ENCODE results near the gene TSPYL4. TPM values are rescaled to one million over a fixed set of nuclear protein-coding genes. Genes with fewer than 3 reads are reported as not detected.
"Not testable (repeated sequence)": the region's sequence is repeated elsewhere in the genome, so short reads cannot be mapped to it uniquely, and the experiment has no call there.

TSPYL4 gene
- total RNA-seq, 2 donors from 2014 or later = 29.2 to 34.5 TPM

- TF ChIP-seq CTCF (IDR thresholded peaks at IDR 0.05) = no peak
- H3K4me1 ChIP-seq = no peaks in the 10 kb centered on the region
- no peak for DNase-seq (ENCODE audit: low spot score)
- no peaks in the 10 kb centered on the region for H3K36me3 ChIP-seq
- no peaks in the 10 kb centered on the region for H3K9me3 ChIP-seq
- no peaks in the 10 kb centered on the region for H3K27me3 ChIP-seq
- H3K27ac ChIP-seq = no peak overlapping the region
- H3K4me3 ChIP-seq = no peak overlapping the region
These were observed 33.0 kb upstream of the TSPYL4 start for GRCh38 chr6:116286773-116287358.

GRCh38 chr6:116284984-116285383 is 31.1 kb upstream of the TSPYL4 start:
- H3K4me3 ChIP-seq; DNase-seq (ENCODE audit: low spot score): not testable (repeated sequence)

GRCh38 chr6:116283191-116283590 is 29.3 kb upstream of the TSPYL4 start:
- H3K4me3 ChIP-seq = no peak overlapping the region
- TF ChIP-seq CTCF (IDR thresholded peaks at IDR 0.05) = no peak
- H3K4me1 ChIP-seq = peaks cover 0 to 20% of the 10 kb centered on the region in 2 donors
- H3K27ac ChIP-seq = no peak overlapping the region
- H3K36me3 ChIP-seq = no peaks in the 10 kb centered on the region
- H3K27me3 ChIP-seq = no peaks in the 10 kb centered on the region
- no peak for DNase-seq (ENCODE audit: low spot score)
- H3K9me3 ChIP-seq = no peaks in the 10 kb centered on the region

More at GRCh38 chr6:116284984-116285383, 31.1 kb upstream of the TSPYL4 start:
- H3K4me1 ChIP-seq = peaks cover 0 to 12% of the 10 kb centered on the region in 2 donors
- H3K27me3 ChIP-seq, H3K27ac ChIP-seq, H3K9me3 ChIP-seq, H3K36me3 ChIP-seq: not testable (repeated sequence)

GRCh38 chr6:116282698-116283097 is 28.8 kb upstream of the TSPYL4 start:
- peaks cover 0 to 24% of the 10 kb centered on the region in 2 donors for H3K4me1 ChIP-seq

GRCh38 chr6:116280933-116281316 is 27.1 kb upstream of the TSPYL4 start:
- DNase-seq (ENCODE audit: low spot score) = no peak
- no peaks in the 10 kb centered on the region for H3K27me3 ChIP-seq
- no peaks in the 10 kb centered on the region for H3K36me3 ChIP-seq
- TF ChIP-seq CTCF (IDR thresholded peaks at IDR 0.05) = no peak
- no peaks in the 10 kb centered on the region for H3K9me3 ChIP-seq
- peaks cover 0 to 41% of the 10 kb centered on the region in 2 donors for H3K4me1 ChIP-seq
- peak overlapping the region; percentile 98 to 100 for H3K27ac ChIP-seq
- H3K4me3 ChIP-seq = peak overlapping the region in 1 of 2 donors; percentile 91

More at GRCh38 chr6:116282698-116283097, 28.8 kb upstream of the TSPYL4 start:
- no peak for TF ChIP-seq CTCF (IDR thresholded peaks at IDR 0.05)
- Histone ChIP-seq H3K27ac (no peak overlapping the region), H3K27me3 (no peaks in the 10 kb centered on the region), H3K9me3 (no peaks in the 10 kb centered on the region), H3K4me3 (no peak overlapping the region), H3K36me3 (no peaks in the 10 kb centered on the region)
- DNase-seq (ENCODE audit: low spot score) = no peak

- H3K36me3 ChIP-seq = no peaks in the 10 kb centered on the region
- no peak for TF ChIP-seq CTCF (IDR thresholded peaks at IDR 0.05)
- H3K4me3 ChIP-seq = peak overlapping the region; percentile 70 to 91
- DNase-seq (ENCODE audit: low spot score) = no peak
- H3K27me3 ChIP-seq = no peaks in the 10 kb centered on the region
- peaks cover 0 to 47% of the 10 kb centered on the region in 2 donors for H3K4me1 ChIP-seq
- peak overlapping the region; percentile 98 to 100 for H3K27ac ChIP-seq
- no peaks in the 10 kb centered on the region for H3K9me3 ChIP-seq
These were observed 26.5 kb upstream of the TSPYL4 start for GRCh38 chr6:116280161-116280932.

All from right atrium auricular region (tissue), 2 donors.